GM12874 (cell line): Measurements from ENCODE around the gene APOB.

Source experiments
- CTCF ChIP-seq: IDR thresholded peaks from 2 replicates; pipeline ENCODE4 v1.5.1; 2011; ENCODE audit warnings: low read depth, mild to moderate bottlenecking, control low read depth, low read length, moderate library complexity; ENCODE audit not compliant: insufficient read depth

The APOB gene

GRCh38 chr2:21018290-21018689 lies 25.6 kb downstream of the APOB start:
- TF ChIP-seq CTCF, result no peak

- TF ChIP-seq CTCF, result no peak
Observed at GRCh38 chr2:21017748-21018276, 26.1 kb downstream of the APOB start.

DNA sequence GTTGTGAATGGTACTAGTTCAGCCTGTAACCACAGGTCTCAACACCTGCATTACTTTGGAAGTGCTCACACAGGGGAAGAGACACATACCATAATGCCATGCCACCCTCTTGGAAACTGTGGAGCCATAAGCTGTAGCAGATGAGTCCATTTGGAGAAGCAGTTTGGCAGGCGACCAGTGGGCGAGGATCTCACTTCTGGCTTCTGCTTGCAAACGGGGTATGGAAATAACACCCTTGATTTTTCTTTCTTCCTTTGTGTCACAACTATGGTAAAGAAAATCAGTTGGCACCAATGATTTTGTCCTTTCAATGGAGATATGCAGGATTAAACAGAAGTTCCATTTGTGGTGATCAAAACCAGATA lies 28.6 kb downstream of the APOB start:
- TF ChIP-seq CTCF, result no peak

DNA sequence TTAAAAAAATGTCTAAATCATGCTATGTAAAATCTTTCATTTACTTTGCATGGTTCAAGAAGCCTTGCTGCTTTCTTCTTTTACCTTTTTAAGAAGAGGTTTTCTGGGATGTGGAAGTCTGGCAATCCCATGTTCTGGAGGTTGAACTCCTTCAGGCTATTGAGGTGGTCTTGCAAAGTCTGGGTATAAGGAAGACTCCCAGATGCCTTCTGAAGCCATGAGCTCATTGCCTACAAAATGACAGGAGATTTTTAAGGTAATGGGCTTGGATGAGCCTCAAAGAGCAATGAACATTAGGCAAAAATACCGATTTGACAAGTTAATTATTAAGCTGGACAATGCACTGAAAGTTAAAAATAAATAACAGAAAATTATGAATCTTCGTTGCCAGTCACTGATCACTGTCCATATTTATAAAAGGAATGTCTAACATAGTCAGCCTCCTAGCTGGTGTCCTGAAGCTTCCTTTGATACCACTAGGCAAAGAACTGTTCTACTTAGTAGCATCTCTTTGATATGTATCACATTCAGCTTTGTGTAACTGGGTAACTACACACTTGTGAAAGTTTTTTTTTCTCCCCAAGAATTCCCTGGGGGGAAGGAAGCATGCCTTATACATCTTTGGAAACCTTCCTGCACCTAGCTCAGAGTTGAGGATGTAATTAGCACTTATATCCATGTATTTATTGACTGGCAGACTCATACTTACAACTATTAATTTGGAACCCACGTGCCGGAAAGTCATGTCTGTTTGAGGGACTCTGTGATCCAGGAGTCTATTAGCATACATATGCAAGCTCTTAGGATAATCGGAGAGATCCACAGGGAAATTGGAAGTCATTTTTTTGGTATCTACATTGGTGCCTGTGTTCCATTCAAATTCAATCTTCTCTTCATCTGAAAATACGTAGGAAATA lies 29.3 kb downstream of the APOB start:
- no peak for TF ChIP-seq CTCF

- no peak for TF ChIP-seq CTCF
Observed at GRCh38 chr2:21013043-21013816, 30.6 kb downstream of the APOB start.

- TF ChIP-seq CTCF, result no peak
Observed at GRCh38 chr2:21012557-21012937, 31.3 kb downstream of the APOB start.

DNA sequence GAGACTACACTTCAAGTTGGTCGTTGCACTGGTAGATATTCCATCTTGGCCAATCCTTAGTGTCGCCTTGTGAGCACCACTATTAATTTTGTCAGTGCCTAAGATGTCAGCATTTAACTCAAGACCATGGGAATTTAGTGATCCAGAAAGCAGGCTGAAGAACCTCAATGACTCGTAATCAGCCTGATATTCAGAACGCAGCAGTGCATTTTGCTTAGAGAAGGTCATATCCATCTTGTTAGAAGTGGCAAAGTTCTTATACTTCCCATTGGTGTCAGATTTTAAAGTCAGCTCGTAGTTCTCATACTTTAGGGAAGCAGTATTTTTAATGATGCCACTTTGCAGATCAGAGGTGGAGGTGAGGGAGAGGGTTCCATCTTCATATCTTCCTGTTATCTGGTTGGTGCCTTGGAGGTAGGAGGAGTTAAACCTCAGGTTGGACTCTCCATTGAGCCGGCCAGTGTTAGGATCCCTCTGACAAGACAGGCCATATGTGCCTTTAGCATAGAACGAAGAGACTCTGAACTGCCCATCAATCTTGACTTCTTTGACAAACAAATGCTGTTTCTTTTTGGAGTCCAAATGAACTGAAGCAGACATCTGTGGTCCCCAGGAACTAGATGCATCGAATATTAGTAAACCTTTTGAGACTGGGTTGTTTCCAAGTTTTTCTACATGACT lies 31.9 kb downstream of the APOB start:
- TF ChIP-seq CTCF, result no peak
